Measurements from ENCODE around the gene ZNF429.
A peak's percentile ranks its signal among the peaks of the same experiment; 100 is the strongest.

The ZNF429 gene
- long read RNA-seq, transcript ZNF429-201 (4 exons, 2,233 nt), result major isoform, 16 of 25 reads
- long read RNA-seq, partial matches to known transcripts, result 1 of 25 reads
- long read RNA-seq, other reads (novel, unspliced or antisense), result 8 of 25 reads

DNA sequence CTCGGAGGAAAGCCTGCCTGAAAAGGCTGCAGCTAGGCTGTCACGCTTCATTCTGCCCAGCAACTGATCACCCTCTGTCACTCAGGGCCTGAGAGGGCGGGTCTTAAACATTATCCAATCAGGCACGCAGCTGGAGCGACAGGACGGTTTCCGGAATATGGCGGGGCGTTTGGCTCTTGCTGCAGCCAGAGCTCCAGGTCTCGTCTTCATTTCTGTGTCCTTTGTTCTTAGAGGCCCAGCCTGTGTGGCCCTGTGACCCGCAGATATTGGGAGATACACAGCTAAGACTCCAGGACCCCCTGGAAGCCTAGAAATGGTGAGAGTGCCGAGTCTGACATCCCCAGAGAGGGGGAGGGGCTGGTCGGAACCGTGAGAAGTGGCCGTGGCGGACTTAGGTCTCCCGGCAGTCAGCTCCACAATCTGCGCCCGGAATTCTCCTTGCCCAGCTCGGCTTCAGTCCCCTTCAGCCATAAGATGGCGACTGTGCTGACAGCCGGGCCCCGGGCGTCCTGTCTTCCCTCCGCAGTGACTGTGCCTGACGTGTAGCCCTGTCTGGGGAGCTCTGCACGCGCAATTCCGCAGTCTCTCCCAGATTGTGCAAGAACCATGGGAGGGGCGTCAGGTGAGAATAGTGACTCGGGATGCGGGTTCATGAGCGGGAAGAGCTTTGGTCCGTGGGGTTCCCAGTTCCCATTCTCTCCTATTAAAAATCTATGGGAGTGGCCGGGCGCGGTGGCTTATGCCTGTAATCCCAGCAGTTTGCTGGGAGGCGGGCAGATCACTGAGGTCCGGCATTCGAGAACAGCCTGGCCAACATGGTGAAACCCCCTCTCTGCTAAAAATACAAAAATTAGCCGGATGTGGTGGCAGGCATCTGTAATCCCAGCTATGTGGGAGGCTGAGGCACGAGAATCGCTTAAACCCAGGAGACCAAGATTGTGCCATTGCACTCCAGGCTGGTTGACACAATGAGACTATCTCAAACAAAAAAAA lies at the start of gene ZNF429:
ZNF429 (plus strand) TSS at position 144 of the 993 bp plus-strand sequence; CDS start at position 314, 170 bp downstream.
- H3K4me3 ChIP-seq (replicated peaks; ENCODE audit: insufficient read depth, low read length), result peak within 1 kb of the TSS; percentile 65
- TF ChIP-seq REST (IDR thresholded peaks at IDR 0.05; ENCODE audit: insufficient replicate concordance, low read depth) (peak; percentile 59), GABPA (IDR thresholded peaks at IDR 0.05; ENCODE audit: low read depth) (no peak), POLR2AphosphoS5 (IDR thresholded peaks at IDR 0.05; ENCODE audit: low read depth) (peak; percentile 62)
- peak; percentile 74 to 97 for DNase-seq (ENCODE audit: low read depth in 1 of 2, low spot score in 1 of 2)
- H3K27ac ChIP-seq (replicated peaks), result peak within 1 kb of the TSS; percentile 95
- H3K27me3 ChIP-seq (ENCODE audit: insufficient read depth, poor library complexity, severe bottlenecking), result no peaks in the 10 kb centered on the region

- Histone ChIP-seq H3K4me3 (replicated peaks; ENCODE audit: insufficient read depth, low read length) (no peak overlapping the region), H3K27ac (replicated peaks) (no peak overlapping the region), H3K27me3 (ENCODE audit: insufficient read depth, poor library complexity, severe bottlenecking) (no peaks in the 10 kb centered on the region)
- DNase-seq (ENCODE audit: low read depth in 1 of 2, low spot score in 1 of 2), result no peak
- TF ChIP-seq SPI1 (IDR thresholded peaks at IDR 0.05; ENCODE audit: borderline replicate concordance, low read depth), result no peak
- TF ChIP-seq, protein P1, sequence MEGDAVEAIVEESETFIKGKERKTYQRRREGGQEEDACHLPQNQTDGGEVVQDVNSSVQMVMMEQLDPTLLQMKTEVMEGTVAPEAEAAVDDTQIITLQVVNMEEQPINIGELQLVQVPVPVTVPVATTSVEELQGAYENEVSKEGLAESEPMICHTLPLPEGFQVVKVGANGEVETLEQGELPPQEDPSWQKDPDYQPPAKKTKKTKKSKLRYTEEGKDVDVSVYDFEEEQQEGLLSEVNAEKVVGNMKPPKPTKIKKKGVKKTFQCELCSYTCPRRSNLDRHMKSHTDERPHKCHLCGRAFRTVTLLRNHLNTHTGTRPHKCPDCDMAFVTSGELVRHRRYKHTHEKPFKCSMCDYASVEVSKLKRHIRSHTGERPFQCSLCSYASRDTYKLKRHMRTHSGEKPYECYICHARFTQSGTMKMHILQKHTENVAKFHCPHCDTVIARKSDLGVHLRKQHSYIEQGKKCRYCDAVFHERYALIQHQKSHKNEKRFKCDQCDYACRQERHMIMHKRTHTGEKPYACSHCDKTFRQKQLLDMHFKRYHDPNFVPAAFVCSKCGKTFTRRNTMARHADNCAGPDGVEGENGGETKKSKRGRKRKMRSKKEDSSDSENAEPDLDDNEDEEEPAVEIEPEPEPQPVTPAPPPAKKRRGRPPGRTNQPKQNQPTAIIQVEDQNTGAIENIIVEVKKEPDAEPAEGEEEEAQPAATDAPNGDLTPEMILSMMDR (IDR thresholded peaks at IDR 0.05; ENCODE audit: insufficient read depth, low read length), result no peak
- TF ChIP-seq REST (IDR thresholded peaks at IDR 0.05; ENCODE audit: insufficient replicate concordance, low read depth), result no peak
- no peak for TF ChIP-seq POLR2AphosphoS5 (IDR thresholded peaks at IDR 0.05; ENCODE audit: low read depth)
- no peak for TF ChIP-seq GABPA (IDR thresholded peaks at IDR 0.05; ENCODE audit: low read depth)
These were observed 44.7 kb upstream of the ZNF429 start for GRCh38 chr19:21460686-21461085.

GRCh38 chr19:21462540-21462939 lies 42.9 kb upstream of the ZNF429 start:
- no peak for DNase-seq (ENCODE audit: low read depth in 1 of 2, low spot score in 1 of 2)
- TF ChIP-seq, protein P1 (IDR thresholded peaks at IDR 0.05; ENCODE audit: insufficient read depth, low read length), result no peak
- TF ChIP-seq REST (IDR thresholded peaks at IDR 0.05; ENCODE audit: insufficient replicate concordance, low read depth) (no peak), SPI1 (IDR thresholded peaks at IDR 0.05; ENCODE audit: borderline replicate concordance, low read depth) (no peak), GABPA (IDR thresholded peaks at IDR 0.05; ENCODE audit: low read depth) (no peak)
- Histone ChIP-seq H3K27me3 (ENCODE audit: insufficient read depth, poor library complexity, severe bottlenecking) (no peaks in the 10 kb centered on the region), H3K4me3 (replicated peaks; ENCODE audit: insufficient read depth, low read length) (no peak overlapping the region), H3K27ac (replicated peaks) (no peak overlapping the region)
